Measurements from ENCODE around the gene JOSD2.

The JOSD2 gene, protein sequence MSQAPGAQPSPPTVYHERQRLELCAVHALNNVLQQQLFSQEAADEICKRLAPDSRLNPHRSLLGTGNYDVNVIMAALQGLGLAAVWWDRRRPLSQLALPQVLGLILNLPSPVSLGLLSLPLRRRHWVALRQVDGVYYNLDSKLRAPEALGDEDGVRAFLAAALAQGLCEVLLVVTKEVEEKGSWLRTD

DNA sequence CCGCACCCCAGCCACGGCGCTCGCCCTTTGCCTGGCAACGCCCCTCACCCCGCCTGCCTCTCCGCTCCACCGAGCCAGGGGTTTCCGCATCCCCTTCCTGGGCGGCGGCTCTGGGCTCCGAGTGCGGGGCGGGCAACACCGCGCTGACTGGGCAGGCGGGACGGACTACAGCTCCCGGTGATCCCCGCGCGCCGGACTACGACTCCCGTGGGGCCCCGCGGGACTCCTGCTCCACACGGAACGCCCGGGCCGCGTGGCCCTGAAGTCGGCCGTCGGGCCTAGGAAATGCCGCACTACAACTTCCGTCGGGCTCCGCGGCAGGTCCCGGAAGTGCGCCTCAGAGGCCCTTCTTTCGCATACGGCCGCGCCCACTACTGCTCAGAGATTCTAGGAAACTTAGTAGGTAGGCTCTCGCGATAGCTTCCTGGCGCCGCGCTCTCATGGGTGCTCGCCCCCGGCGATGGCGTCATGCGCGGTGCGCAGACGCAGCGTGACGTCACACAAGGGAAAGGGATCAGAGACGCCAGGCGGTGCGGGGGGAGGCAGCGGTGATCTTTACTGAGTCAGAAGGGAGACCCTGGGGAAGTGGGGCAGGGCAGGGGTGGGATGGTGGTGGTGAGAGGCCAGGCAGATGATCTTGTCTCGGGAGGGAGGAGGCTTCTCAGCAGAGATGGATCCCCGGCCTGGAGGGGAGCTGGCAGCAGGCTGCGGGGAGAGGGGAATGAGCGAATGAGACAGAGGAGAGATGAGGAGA lies at the start of gene JOSD2:
TSS of gene JOSD2 (minus strand) at position 123 of the 754 bp plus-strand sequence. CDS start 760 bp downstream, outside the sequence.
- DNase-seq (ENCODE audit: low read depth in 2 of 2): peak; percentile 92 to 96

DNA sequence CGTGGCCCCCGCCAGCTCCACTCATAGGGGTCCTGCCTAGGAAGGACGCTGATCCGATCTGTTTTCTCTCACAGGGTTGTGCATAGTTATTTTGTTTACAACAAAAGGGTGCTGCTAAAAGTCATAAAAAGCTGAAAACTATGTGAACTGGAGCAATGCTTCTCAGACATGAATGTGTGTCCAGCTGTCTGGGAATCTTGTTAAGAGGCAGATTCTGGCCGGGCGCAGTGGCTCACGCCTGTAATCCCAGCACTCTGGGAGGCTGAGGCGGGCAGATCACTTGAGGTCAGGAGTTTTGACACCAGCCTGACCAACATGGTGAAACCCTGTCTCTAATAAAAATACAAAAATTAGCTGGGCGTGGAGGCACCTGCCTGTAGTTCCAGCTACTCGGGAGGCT lies 48.6 kb upstream of the JOSD2 start:
- no peak for DNase-seq (ENCODE audit: low read depth in 2 of 2)

DNA sequence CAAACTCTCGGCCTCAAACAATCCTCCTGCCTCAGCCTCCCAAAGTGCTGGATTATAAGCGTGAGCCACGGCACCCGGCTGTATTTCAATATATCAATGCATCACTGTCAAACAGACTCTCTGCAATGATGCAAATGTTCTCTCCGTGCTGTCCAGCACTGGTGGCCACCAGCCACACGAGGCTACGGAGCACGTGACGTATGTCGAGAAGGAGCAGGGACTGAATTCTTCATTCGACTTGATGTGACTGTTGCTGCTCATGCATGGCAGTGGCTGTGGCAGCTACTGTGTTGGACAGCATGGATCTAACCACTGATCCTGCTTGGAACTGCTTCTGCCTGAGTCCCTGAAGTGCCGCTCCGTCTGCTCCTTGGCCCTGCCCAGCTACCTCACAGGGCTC lies 47.5 kb upstream of the JOSD2 start:
- no peak for DNase-seq (ENCODE audit: low read depth in 2 of 2)

DNA sequence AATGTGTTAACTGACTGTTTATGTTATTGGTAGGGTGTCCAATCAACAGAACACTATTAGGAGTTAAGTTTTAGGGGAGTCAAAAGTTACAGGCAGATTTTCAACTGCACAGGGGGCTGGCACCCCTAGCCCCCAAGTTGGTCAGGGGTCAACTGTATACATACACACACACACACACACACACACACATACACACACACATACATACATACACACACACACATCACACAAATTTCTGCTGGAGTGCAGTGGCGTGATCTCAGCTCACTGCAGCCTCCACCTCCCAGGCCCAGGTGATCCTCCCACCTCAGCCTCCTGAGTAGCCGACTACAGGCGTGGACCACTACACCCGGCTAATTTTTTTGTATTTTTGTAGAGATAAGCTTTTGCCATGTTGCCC lies 47.0 kb upstream of the JOSD2 start:
- no peak for DNase-seq (ENCODE audit: low read depth in 2 of 2)

DNA sequence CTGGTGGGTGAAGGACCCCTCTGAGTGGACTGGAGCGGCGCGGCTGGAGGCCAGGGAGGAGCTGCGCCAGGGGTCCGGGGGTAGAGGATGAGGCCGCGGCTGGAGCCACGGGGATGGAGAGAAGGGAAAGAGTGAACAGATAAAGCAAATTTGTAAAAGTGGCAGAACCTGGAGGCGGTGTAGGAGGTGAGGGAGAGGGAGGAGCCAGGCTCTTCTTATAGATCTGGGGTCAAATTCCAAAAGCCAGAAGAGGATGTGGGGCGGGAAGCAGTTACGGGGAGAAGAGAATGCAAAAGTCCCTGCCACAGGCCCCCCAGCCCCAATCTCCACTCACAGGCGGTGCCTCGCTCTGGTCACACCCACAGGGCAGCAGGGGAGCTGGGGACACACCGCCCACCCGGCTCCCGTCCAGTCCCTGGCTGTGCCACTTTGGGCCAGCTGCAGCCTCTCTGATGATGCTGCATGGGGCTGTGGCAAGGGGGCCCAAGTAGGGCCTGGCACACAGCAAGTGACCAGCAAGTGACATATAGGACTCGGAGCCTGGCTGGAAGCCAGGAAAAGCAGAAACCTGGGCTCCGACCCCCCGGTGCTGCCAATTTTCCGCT lies 46.1 kb upstream of the JOSD2 start:
- DNase-seq (ENCODE audit: low read depth in 2 of 2): no peak

DNA sequence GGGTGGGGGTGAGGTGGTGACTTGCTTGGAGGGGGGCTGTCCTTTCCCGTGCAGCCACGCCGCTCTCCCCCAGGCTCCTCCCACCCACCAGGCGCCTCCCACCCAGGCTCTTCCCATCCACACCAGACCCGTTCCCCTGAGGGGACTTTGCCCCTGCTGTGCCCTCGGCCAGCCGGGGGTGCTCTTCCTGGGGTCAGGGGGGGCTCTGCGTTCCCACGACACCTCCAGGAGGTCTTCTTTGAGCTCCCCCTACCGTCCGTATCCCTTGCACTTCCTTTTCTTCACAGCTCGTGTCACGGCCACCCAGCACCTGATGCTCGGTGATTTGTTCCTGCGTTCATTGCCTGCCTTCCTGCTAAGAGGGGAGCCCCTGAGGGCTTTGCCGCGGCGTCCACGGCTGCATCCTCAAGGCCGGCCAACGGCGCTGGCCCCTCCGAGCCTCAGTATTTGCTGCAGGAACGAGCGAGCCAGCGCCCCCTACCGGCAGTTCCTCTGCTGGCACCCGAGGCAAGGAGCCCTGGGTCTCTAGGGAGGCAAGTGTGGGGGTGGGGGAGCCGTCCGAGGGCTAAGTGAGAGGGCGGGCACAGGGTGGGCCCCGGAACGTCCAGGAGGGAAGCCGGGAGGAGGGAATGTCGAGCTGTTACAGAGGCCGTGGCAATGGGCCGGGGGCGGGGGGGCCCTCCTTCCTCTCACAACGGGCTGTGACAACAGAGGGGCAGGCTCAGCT lies 45.5 kb upstream of the JOSD2 start:
- peak; percentile 59 to 79 for DNase-seq (ENCODE audit: low read depth in 2 of 2)

DNA sequence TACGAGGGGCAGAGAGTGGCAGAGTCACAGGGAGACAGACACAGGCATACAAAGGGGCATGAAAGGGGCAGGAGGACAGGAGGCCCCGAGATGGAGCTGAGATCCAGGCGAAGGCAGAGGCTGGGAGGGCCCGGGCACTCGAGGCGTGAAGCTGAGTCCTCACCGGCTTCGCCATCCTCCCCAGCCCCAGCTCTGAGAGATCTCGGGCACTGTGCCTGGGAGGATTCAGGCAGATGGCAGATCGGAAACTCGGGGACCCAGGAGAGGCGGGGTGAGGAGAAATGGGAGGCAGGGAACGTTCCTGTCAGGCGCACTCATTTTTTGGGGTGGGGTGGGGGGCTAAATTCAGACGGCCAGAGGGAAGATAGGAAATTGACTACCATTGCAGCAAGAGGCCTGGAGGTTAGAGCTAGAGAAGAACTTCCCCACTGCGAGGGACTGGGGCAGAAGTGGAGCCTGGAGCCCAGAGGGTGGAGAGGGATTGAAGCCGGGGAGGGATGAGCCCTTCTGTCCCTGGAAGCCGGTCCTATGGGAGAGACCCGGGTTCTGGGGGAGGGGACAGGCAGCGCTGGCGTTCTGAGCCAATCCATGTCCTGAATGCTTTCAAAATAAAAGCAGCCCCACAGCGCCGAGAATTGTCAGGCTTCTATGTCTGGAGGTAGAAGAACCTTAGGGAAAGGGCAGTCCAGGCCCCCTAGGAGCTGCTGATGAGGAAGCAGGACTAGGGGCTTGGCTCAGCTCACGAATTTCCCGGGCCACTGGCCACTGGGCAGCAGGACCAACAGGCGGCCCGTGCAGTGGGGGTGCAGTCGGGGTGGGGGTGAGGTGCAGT lies 44.7 kb upstream of the JOSD2 start:
- DNase-seq (ENCODE audit: low read depth in 2 of 2): no peak

DNA sequence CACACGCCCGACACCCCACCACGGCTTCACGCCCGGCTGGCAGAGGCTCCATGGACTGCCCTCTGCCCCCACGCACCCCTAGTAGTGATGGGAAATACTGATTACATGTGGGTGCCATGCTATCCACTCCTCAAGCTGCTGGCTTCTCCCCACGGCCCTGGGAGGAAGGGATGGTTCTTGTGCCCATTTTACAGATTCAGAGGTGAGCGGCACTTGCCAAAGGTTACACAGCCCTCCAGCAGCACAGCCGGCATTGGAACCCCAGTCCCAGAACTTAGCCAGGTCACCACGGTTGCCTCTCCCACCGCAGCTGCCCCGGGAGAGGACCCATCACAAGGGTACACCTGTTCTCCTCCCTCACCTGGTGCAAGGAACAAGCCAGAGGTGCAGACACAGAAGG lies 44.0 kb upstream of the JOSD2 start:
- no peak for DNase-seq (ENCODE audit: low read depth in 2 of 2)

DNA sequence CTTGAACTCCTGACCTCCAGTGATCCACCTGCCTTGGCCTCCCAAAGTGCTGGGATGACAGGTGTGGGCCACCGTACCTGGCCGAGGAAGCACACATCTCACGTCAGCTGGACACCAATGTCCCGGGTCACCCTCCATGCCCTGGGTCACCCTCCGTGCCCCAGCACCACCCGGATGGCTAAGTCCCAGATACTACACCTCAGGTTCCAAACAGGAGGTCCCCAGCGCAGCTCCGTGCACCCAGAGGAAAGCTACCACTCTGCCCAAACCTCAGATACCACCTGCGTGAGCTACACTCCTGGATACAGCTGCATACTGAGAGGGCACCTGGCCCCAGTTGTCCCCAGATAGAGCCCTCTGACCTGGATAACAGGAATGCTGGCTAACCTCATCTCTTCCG lies 43.2 kb upstream of the JOSD2 start:
- DNase-seq (ENCODE audit: low read depth in 2 of 2): no peak

DNA sequence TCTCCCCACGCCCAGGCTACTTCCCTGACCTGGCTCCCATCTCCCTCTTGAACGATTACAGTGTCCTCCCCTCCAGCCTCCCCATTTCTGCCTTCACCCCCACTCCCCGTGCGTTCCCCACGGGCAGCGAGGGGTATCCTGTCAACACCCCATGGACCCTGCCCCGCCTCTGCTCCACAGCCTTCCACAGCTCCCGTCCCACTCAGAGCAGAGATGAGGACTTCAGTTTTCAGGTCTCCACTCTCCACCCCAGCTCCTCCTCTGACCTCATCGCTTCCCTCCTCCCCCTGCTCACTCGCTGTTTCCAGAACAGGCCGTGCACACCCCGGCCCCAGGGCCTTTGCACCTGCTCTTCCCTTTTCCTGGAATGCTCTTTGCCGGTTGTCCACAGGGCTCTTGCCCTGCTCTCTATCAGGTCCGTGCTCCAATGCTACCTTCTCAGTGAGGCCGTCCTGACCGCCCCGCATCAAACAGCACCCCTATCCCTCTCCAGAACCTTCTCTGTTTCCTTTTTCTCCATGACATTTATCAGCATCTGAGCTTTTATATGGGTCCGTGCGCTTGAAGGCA lies 42.2 kb upstream of the JOSD2 start:
- no peak for DNase-seq (ENCODE audit: low read depth in 2 of 2)

DNA sequence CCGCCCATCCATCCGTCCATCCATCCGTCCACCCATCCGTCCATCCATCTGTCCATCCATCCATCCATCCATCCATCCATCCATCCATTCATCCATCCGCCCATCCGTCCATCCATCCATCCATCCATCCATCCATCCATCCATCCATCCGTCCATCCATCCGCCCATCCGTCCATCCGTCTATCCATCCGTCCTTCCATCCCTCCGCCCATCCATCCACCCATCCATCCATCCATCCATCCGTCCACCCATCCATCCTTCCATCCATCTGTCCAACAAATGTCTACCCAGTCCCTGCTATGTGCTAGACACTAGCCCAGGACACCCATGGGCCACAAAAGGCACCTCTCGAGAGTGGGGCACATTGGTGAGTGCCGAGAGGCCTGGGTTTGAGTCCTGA lies 41.5 kb upstream of the JOSD2 start:
- no peak for DNase-seq (ENCODE audit: low read depth in 2 of 2)

DNA sequence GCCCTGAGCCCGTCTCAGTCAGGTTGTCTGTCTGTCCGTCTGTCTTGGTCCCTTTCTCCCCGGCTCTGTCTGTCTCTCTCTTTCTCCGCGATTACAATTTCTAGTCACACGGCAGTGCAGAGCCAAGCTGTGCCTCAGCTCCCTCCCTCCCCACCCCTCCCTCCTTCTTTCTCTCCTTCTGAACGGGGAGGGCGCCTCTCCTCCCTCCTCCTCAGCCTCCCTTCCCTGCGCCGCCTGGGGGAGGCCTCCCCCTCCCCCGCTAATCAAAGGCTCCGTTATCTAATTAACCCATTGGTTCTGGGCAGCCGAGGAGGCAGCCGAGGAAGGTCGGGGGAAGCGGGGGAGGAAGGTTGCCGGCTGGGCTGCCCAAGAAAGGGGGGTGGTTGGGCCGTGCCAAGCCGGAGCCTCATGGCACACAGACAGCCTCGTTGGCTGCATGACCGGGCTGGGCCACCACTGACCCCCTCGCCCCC lies 40.8 kb upstream of the JOSD2 start:
- no peak for DNase-seq (ENCODE audit: low read depth in 2 of 2)

DNA sequence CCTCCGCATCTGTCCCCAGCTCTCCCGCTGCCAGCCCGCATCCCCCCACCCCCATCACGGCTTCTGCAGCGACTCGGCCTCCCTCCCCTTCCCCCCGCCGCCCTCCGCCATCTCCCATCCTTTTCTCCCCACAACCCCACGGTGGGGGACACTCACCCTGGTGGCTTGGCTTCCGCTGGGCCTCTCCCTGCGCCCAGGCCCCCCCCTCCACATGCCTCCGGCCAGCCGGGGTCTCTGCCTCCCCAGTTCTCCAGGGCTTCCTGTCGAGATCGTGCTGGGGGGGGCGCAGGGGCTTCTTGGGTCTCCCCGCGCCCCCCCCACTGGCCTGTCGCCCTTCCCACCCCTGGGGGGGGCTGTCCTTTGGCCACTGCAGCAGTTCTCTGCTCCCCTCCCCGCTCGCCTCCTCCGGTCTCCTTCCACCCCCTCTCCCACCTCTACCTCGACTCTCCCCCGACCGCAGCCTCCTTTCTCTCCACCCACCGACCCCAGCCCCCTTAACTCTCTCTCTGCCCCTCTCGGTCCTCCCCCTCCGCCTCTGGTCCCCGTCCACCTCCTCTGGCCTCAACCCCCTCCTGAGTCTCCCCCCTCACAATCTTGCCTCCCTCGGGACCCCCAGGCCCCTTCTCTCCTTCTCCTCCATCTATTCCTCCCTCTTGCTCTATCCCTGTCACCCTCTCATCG lies 40.2 kb upstream of the JOSD2 start:
- no peak for DNase-seq (ENCODE audit: low read depth in 2 of 2)

DNA sequence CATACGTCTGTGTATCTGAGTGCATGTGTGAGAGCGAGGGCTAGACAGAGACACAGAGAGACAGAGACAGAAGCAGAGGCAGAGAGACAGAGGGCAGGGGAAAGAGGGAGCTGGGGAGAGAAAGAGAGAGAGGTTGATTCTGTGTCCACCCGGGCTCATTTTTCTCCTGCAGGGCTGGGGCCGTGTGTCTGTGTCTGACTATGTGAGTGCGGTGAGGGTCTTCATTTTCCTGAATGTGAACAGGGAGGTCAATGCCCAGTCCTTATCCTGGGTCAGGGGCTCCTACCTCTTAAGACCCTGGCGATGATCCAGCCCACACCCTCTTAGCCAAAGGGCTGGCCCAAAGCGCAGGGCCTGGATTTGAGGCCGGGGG lies 39.6 kb upstream of the JOSD2 start:
- no peak for DNase-seq (ENCODE audit: low read depth in 2 of 2)

DNA sequence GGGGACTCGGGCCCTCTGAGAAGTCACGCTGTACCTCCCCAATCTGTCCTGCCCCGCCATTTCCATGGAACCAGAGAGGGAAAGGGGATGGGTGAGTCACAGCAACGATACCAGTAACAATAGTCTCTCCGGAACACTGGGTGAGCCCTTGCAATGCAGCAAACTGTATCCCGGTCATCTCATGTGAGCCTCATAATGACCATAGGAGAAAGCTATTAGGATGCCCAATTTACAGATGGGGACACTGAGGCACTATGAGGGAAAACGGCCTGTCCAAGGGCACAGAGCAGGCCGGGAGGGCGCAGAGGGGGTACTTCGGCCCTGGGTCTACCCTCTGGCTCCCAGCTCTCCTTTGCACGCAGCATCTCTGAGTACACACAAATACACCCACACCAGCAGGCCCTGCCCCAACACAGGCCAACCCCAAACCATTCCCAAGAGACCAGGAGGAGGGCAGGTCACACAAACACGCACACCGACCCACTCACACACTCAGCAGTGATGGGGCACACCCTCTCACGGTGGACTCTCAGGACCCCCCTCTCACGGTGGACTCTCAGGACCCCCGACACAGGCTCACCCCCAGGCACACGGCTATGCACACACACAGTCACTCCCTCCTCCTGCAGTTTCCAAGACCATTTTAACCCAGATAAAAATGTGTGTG lies 39.1 kb upstream of the JOSD2 start:
- DNase-seq (ENCODE audit: low read depth in 2 of 2): no peak

DNA sequence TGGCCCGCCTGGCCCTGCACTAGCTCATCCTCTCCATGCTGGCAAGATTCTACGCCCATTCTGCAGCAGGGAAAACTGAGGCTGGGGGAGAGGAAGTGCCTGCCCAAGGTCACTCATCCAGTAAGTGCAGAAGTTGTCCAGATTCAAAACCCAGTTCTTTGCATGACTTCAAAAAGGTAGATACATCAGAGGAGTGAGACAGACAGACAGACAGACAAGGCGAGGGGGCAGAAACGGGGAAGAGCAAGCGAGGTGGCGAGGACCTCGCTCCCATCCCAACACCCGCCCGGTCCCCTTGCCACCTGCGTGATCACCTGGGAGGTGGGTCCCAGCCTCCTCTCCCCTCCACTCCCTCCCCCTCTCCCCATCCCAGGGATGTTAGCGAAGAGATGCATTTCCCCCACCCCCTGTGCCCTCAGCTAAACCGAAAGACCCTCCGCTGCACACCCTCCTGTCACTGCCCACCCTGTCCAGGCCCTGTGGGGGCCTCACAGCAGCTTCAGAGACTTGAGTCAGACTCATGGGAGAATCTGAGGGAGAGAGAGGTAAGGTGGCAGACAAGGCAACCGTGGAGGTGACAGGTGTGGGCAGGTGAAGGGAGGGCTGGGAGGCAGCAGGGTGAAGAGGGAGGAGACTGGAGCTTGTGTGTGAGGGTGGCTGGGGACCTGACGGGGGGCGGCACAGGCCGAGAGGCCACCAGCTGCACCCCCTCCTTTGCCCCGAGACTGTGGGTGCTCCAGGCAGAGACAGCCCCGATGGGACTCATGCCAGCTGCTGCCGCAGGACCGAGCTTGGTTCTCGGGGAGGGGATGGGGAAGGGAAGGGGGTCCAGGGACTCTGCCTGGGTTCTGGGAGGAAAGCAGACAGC lies 38.3 kb upstream of the JOSD2 start:
- DNase-seq (ENCODE audit: low read depth in 2 of 2): no peak

DNA sequence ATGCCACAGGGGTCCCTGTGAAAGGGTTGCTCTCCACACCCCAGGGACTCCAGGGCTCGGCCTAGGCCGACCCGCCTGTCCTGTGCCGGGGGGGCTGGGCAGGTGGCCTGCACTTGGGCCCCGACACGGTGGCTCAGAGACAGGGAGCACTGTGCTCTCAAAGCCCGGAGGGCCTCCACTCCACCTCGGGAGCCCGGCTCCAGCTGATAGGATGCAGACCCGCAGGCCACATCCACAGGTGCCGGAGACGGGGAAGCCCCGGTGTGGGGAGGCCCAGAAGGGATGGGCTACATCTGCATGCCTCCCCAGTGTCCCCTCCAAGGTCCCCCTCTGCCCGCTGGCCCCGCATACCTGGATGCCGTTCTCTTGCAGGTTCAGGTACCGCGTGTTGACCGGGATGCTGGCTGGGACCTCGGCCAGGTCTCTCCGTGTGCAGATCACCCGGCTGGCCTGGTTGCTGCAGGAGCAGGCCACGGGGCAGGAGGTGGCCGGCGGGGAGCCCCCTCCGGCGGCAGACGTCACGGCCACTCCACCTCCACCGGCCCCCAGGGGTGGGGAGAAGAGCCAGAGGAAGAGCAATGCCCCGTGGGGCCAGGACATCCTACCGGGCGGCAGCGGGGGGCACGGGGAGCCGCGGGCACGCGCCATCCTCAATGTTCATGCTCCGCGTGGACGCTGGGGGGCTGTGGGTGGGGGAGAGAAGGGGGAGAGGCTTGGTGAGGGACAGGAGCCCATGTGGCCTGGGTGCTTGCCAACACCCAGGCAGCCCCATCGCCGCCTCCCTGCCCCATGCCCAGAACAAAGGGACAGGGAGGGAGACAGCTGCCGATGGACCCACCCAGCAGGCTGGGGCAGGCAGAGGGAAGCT lies 37.4 kb upstream of the JOSD2 start:
- no peak for DNase-seq (ENCODE audit: low read depth in 2 of 2)
